SK-N-MC (cell line): ENCODE data around the gene PRR20D.
"Not testable (repeated sequence)": the region's sequence is repeated elsewhere in the genome, so short reads cannot be mapped to it uniquely, and the experiment has no call there.

Source experiments
- EZH2 ChIP-seq: fragments of 200-600 bp; sonication (generic); IDR thresholded peaks from one replicate; pipeline ENCODE4 v1.6.1; 2017; ENCODE audit warnings: antibody characterized with exemption
- POLR2AphosphoS5 ChIP-seq: IDR thresholded peaks from 2 replicates; pipeline ENCODE4 v1.6.1; 2012; ENCODE audit warnings: mild to moderate bottlenecking, low read depth, low read length, borderline replicate concordance

GRCh38 chr13:57139781-57140180 is 20.7 kb upstream of the PRR20D start:
- TF ChIP-seq POLR2AphosphoS5, EZH2: not testable (repeated sequence)
